ENCODE data around the gene LY6G5B. TPM values are rescaled to one million over a fixed set of nuclear protein-coding genes. Genes with fewer than 3 reads are reported as not detected.

Gene LY6G5B
- total RNA-seq, 1 donor from 2014 or later, result 1.2 TPM

GRCh38 chr6:31640612-31641011 lies 29.2 kb upstream of the LY6G5B start:
- no peak for DNase-seq (ENCODE audit: low read depth in 2 of 2)

- DNase-seq (ENCODE audit: low read depth in 2 of 2), result no peak
Measured at GRCh38 chr6:31641370-31641769, 28.4 kb upstream of the LY6G5B start.

- DNase-seq (ENCODE audit: low read depth in 2 of 2), result no peak
Measured at GRCh38 chr6:31642798-31643570, 26.8 kb upstream of the LY6G5B start.

GRCh38 chr6:31643818-31644454 lies 25.8 kb upstream of the LY6G5B start:
- DNase-seq (ENCODE audit: low read depth in 2 of 2), result no peak

GRCh38 chr6:31645325-31645724 lies 24.5 kb upstream of the LY6G5B start:
- no peak for DNase-seq (ENCODE audit: low read depth in 2 of 2)

GRCh38 chr6:31651602-31652191 lies 18.1 kb upstream of the LY6G5B start:
- DNase-seq (ENCODE audit: low read depth in 2 of 2), result peak; percentile 90 to 97

- peak; percentile 90 to 93 for DNase-seq (ENCODE audit: low read depth in 2 of 2)
Measured at GRCh38 chr6:31652925-31653724, 16.7 kb upstream of the LY6G5B start.

- no peak for DNase-seq (ENCODE audit: low read depth in 2 of 2)
Measured at GRCh38 chr6:31654574-31655348, 15.0 kb upstream of the LY6G5B start.

GRCh38 chr6:31655349-31656237 lies 14.2 kb upstream of the LY6G5B start, which contains the start of gene APOM:
Gene APOM (plus strand): TSS chr6:31655894. CDS start chr6:31655967, 73 bp downstream.
- DNase-seq (ENCODE audit: low read depth in 2 of 2), result no peak

- no peak for DNase-seq (ENCODE audit: low read depth in 2 of 2)
Measured at GRCh38 chr6:31657406-31658157, 12.2 kb upstream of the LY6G5B start.

- DNase-seq (ENCODE audit: low read depth in 2 of 2), result no peak
Measured at GRCh38 chr6:31658158-31658688, 11.6 kb upstream of the LY6G5B start.

GRCh38 chr6:31658983-31659648 lies 10.7 kb upstream of the LY6G5B start:
- DNase-seq (ENCODE audit: low read depth in 2 of 2), result no peak

- peak in 1 of 2 donors; percentile 56 for DNase-seq (ENCODE audit: low read depth in 2 of 2)
Measured at GRCh38 chr6:31659649-31660380, 10.0 kb upstream of the LY6G5B start.

- DNase-seq (ENCODE audit: low read depth in 2 of 2), result peak; percentile 86 to 88
Measured at GRCh38 chr6:31660381-31661261, 9.2 kb upstream of the LY6G5B start, which contains the start of gene C6orf47. Gene C6orf47 (minus strand): TSS chr6:31660778. CDS start chr6:31659947, 831 bp downstream.

GRCh38 chr6:31661262-31662123 lies 8.3 kb upstream of the LY6G5B start:
- DNase-seq (ENCODE audit: low read depth in 2 of 2), result no peak
